Colon (tissue), 2 donors: ENCODE measurements around the gene AMIGO3.

Source experiments
- FAIRE-seq: peaks from 2 replicates; lab custom pipeline; 2012; peaks lifted over from hg19 to GRCh38; lab: Jason Lieb, UNC
- donor health status: control.
- donor health status: control.

AMIGO3 gene

DNA sequence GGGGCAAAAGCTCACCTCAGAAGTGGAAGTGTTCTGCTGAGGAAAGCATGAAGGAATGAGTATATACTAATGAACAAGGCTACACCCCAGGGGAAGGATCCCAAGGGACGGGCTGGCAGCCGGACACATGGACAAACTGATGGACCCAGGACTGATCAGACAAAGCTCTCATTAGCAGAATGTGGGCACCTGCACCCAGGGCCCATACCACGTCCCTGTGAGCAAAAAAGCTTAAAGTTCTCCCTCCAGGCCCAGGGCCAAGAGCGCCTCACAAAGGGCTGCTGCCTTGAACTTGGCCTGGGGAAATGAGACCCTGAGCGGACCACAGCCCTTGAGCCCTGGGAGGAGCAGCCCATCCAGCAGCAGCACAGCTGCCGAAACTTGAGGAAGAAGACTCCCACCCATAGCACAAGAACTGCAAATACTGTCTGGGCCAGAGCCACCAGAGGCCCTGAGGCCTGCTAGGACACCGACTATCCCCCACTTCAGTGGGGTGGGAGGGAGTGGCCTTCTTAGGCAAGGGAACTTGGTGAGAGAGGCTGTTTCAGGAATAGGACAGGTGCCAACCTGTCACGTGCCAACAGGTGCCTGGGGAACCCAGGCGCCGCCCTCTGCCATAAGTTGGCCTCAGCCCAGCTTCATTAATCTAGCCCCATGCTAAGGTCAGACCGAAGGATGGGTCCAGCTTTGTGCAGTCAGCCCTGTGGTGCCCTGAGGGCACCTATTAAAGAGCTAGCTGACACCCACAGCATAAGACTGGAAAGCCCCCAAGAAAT, 6.6 kb upstream of the AMIGO3 start:
- FAIRE-seq = no peak

GRCh38 chr3:49724586-49724985, 5.1 kb upstream of the AMIGO3 start:
- FAIRE-seq = no peak

- no peak for FAIRE-seq
These were observed 4.4 kb upstream of the AMIGO3 start, which contains the start of gene GMPPB for GRCh38 chr3:49723628-49724551. Gene GMPPB (minus strand): TSS chr3:49723951. CDS start chr3:49723726, 225 bp downstream.

DNA sequence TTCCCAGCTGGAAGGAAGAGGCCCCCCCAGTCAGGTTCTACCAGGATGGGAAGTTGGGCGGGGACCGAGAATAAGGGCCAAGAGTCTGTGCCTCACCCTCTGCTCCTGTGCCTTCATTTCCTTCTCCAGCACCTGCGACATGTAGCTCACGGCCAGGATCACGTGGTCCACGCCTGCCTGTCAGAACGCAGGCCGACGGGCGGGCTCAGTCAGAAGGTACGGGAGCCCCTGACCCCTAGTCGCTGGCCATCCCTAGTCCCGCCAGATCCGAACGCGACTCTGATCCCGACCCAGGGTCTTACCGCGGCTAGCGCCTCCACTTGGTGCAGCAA, 3.8 kb upstream of the AMIGO3 start:
- FAIRE-seq = no peak

DNA sequence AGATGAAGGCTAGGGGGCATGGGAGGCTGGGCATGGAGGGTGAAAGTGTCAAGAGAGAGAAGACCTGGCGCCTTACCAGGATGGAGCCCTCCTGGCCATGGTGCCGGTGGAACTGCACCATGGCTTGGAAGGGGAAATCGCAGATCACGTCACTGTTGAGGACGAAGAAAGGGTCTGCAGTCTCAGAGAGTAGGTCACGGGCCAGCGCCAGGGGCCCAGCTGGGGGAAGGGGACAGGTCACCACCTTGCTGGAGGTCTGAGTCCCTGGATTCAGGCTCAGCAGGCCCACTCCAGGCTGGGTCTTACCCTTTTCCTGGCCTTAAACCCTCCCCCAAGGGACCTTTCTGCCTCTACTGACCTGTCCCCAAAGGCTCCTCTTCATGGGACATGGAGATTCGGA, 3.4 kb upstream of the AMIGO3 start:
- no peak for FAIRE-seq

GRCh38 chr3:49721896-49722781, 2.7 kb upstream of the AMIGO3 start:
- no peak for FAIRE-seq

GRCh38 chr3:49721596-49721895, 2.1 kb upstream of the AMIGO3 start:
- no peak for FAIRE-seq

DNA sequence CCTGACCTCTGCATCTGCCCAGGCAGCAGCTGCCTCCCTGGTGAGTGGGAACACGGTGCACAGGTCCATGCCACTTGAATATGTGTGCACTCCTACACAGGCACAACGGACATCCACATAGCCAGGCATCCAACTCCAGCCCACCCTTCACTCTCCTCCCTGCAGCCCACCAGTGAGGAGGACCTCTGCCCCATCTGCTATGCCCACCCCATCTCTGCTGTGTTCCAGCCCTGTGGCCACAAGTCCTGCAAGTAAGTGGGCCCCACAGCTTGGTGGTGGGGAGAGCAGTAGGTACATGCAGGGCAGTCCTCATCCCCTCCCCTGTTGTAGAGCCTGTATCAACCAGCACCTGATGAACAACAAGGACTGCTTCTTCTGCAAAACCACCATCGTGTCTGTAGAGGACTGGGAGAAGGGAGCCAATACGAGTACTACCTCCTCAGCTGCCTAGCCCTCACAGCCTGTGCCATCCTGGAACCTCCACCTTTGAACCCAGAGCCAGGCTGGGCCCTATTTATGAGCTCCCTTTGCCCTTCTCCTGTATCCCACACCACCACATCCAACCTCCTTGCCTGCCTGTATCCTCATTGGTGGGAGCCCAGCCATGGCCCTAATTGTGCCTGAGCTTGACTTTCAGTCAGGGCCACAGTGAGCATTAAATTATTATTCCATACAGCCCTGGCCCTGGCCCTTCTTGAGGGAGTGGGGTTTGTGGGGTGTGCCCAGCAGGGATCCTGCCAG, 1.5 kb upstream of the AMIGO3 start:
- FAIRE-seq = no peak

DNA sequence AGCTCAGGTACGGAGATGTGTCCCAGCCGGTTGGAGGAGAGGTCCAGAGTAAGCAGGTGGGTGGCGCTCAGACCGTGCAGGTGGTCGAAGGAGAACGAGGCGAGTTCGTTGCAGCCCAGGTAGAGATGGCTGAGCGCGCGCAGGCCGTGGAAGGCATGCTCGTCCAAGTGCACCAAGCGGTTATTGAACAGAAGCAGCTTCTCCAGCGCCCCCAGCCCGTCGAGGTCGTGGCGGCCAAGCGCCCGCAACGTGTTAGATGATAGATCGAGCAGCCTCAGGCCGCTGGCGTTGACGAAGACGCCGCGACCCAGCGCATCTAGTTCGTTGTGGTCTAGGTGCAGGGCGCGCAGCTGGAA, 648 bp downstream of the AMIGO3 start:
- no peak for FAIRE-seq

- no peak for FAIRE-seq
These were observed 1.3 kb downstream of the AMIGO3 start for GRCh38 chr3:49717959-49718857.

DNA sequence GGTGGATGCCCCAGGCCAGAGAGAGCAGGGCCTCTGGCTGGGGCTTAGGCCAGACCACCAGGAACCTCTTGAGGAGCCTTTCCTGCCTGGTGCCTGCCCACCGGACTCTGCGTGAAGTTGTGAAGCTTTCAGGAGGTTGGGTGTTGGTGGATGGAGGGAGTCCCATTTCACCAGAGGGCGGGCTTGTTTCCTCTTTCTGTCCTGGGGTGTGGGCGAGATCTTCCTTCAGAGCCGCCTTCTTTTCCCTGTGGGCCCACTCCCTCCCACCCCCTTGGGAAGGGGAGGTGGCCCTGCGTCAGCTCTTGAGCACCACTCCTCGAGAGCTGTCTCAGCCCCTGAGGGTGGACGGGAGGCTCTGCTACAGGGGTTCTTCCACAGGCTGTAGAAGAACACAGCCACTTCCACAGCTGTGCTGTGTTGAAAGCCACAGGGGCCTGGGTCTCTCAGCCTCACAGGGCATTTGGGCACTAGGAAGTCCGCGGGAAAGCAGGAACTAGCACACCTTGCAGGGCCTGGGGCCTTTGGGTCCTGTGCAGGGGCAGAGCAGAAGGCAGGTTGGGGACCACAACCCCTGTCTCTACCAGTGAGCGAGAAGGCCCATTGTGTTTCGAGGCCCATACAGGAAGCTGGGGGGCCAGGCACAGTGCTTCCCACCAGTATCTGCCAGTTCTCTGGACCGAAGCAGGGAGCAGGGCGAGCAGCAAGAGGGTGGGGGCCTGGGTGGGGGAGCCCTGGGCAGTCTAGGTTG, 2.1 kb downstream of the AMIGO3 start:
- FAIRE-seq = no peak

GRCh38 chr3:49716691-49717210, 2.7 kb downstream of the AMIGO3 start:
- FAIRE-seq = no peak

DNA sequence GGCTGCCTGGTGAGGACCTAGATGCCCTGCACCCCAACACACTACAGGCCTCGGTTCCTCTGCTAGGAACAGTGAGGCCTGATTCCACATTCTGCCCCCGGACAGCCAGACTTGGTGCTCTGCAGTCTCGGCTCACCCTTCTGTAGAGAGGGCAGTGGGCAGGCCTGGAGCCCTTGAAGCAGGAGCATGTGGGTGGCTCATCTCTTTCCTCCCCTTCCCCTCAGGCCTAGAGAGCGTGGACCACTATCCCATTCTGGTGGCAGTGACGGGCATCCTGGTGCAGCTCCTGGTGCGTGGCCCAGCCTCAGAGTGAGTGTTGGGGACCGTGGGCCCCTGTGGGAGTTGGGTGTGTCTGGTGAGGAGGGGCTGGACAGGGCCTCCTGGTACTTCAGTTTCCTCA, 3.3 kb downstream of the AMIGO3 start:
- no peak for FAIRE-seq

GRCh38 chr3:49715611-49716121, 3.8 kb downstream of the AMIGO3 start:
- no peak for FAIRE-seq

GRCh38 chr3:49714728-49715550, 4.5 kb downstream of the AMIGO3 start:
- no peak for FAIRE-seq

- no peak for FAIRE-seq
These were observed 6.0 kb downstream of the AMIGO3 start for GRCh38 chr3:49713336-49714105.

- FAIRE-seq = no peak
These were observed 6.7 kb downstream of the AMIGO3 start for GRCh38 chr3:49712631-49713317.
